Adipose tissue (tissue), 3 donors: ENCODE measurements around the gene PIGR. TPM values are rescaled to one million over a fixed set of nuclear protein-coding genes. Genes with fewer than 3 reads are reported as not detected.

Source experiments
- H3K27ac ChIP-seq: one replicate; pipeline ENCODE4 v1.5.1; 2013; ENCODE audit warnings: low read depth, low read length
- WGBS, 3 donors: extraction: QIAGEN DNeasy Blood & Tissue Kit; methylation state at CpG; one replicate each; pipeline ENCODE4 v1.1.7; 2013; 5-methylcytosine and 5-hydroxymethylcytosine counted together
- polyA plus RNA-seq, 3 donors: library from polyadenylated mRNA; stranded (reverse); fragments of 200-250 nt; gene quantifications; one replicate each; pipeline ENCODE4 v1.2.3, GENCODE V29; 2013
- donor health status: healthy with polysubstance abuse.
- donor health status: Bipolar disorder and iron deficiency.
- donor health status: healthy.

PIGR gene
- polyA plus RNA-seq, 3 donors: 1.5 to 3.9 (median 3.5) TPM

DNA sequence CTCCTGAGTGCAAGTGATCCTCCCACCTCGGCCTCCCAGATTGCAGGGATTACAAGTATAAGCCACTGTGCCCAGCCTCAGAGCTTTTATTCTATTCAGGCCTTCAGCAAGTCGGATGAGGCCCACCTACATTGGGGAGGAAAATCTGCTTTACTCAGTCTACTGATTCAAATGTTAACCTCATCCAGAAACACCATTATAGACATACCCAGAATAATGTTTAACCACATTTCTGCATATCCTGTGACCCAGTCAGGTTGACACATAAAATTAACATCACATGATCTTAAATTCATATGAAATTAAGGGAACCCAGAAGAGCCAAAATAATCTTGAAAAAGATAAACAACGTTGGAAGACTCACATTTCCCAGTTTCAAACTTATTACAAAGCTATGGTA lies 66.0 kb downstream of the PIGR start:
- no peak overlapping the region for H3K27ac ChIP-seq
- 67 to 81% (median 81%) methylated on average over 3 of the region's 3 CpGs for WGBS, 3 donors

Other genes starting within 250 kb of the PIGR start
- under 1 TPM in 2 of 3 donors, not detected in 1; 0.09 to 0.12 TPM for gene IL19, start 175.7 kb downstream of the PIGR start, polyA plus RNA-seq
- 10 to 100 TPM in 1 of 3 donors, 1 to 10 TPM in 1, under 1 TPM in 1; 0.77 to 15.1 (median 7.0) TPM for gene IL10, start 174.0 kb downstream of the PIGR start, polyA plus RNA-seq
- gene IL20, start 80.8 kb downstream of the PIGR start, polyA plus RNA-seq: 1 to 10 TPM in 1 of 3 donors, under 1 TPM in 1, not detected in 1; 0.67 to 1.7 TPM
- 1 to 10 TPM in 1 of 3 donors, under 1 TPM in 1, not detected in 1; 0.09 to 7.7 TPM for gene IL24, start 49.0 kb downstream of the PIGR start, polyA plus RNA-seq
- gene FCMR, start 24.5 kb downstream of the PIGR start, polyA plus RNA-seq: 1 to 10 TPM; 5.1 to 5.7 (median 5.2) TPM
- under 1 TPM in 1 of 3 donors, not detected in 2; 0.90 TPM for gene FCAMR, start 24.0 kb upstream of the PIGR start, polyA plus RNA-seq
- 1 to 10 TPM in 2 of 3 donors, under 1 TPM in 1; 0.34 to 5.6 (median 2.3) TPM for gene C1orf116, start 86.3 kb upstream of the PIGR start, polyA plus RNA-seq
- gene YOD1, start 104.7 kb upstream of the PIGR start, polyA plus RNA-seq: 1 to 10 TPM; 1.1 to 2.4 (median 1.9) TPM
- 1 to 10 TPM; 3.3 to 5.8 (median 5.2) TPM for gene PFKFB2, start 106.8 kb upstream of the PIGR start, polyA plus RNA-seq
- 1 to 10 TPM in 2 of 3 donors, under 1 TPM in 1; 0.89 to 3.0 (median 1.7) TPM for gene C4BPB, start 142.4 kb upstream of the PIGR start, polyA plus RNA-seq
- 1 to 10 TPM in 1 of 3 donors, under 1 TPM in 2; 0.34 to 1.5 (median 0.82) TPM for gene C4BPA, start 157.8 kb upstream of the PIGR start, polyA plus RNA-seq